Activated naive CD4-positive, alpha-beta T cell treated with anti-CD3 and anti-CD28 coated beads for 36 hours (primary cell): ENCODE measurements around the gene LRFN5. TPM values are rescaled to one million over a fixed set of nuclear protein-coding genes. Genes with fewer than 3 reads are reported as not detected.
"Not testable (repeated sequence)": the region's sequence is repeated elsewhere in the genome, so short reads cannot be mapped to it uniquely, and the experiment has no call there.

ENCODE experiments used
- CTCF ChIA-PET: fragments of 350-600 bp; sonication (Branson Sonifier 250); formaldehyde crosslinking; loops from one replicate; lab custom pipeline; 2021; ENCODE audit warnings: antibody characterized with exemption; lab: Charles Lee
- DNase-seq: peaks from one replicate; pipeline ENCODE4 v3.0.0-alpha.2; 2020
- H3K27ac Mint-ChIP-seq: one replicate; pipeline ENCODE4 v1.8.0; 2021; ENCODE audit warnings: mild to moderate bottlenecking, mixed read lengths
- H3K27me3 Mint-ChIP-seq: one replicate; pipeline ENCODE4 v1.8.0; 2021; ENCODE audit warnings: low read depth, mixed read lengths
- H3K36me3 Mint-ChIP-seq: one replicate; pipeline ENCODE4 v1.8.0; 2021; ENCODE audit warnings: low read depth, mixed read lengths
- H3K4me1 Mint-ChIP-seq: one replicate; pipeline ENCODE4 v1.8.0; 2021; ENCODE audit warnings: low read depth, mixed read lengths
- H3K4me3 Mint-ChIP-seq: one replicate; pipeline ENCODE4 v1.8.0; 2021; ENCODE audit warnings: mild to moderate bottlenecking, moderate library complexity, mixed read lengths
- H3K9me3 Mint-ChIP-seq: one replicate; pipeline ENCODE4 v1.8.0; 2021; ENCODE audit warnings: mixed read lengths
- intact Hi-C: fragments of 100-400 bp; cut with micrococcal nuclease; formaldehyde crosslinking; loops from one replicate; pipeline ENCODE4 v1.15.1; 2023
- total RNA-seq, 2 experiments: library from RNA; stranded (reverse); gene quantifications; one replicate each; pipeline ENCODE4 v1.2.3, GENCODE V29; 2021

Gene LRFN5
- total RNA-seq, 2 experiments from 2014 or later: not detected

- CTCF ChIA-PET: no interaction called here
- Mint-ChIP-seq H3K27ac (no peak overlapping the region), H3K9me3 (no peaks in the 10 kb centered on the region), H3K27me3 (peaks cover 2% of the 10 kb centered on the region), H3K4me3 (no peak overlapping the region), H3K36me3 (no peaks in the 10 kb centered on the region), H3K4me1 (no peaks in the 10 kb centered on the region)
- intact Hi-C loops: no loop called here
- DNase-seq: no peak
Measured at GRCh38 chr14:41644606-41645005, 37.9 kb downstream of the LRFN5 start.

- Mint-ChIP-seq H3K9me3 (no peaks in the 10 kb centered on the region), H3K36me3 (no peaks in the 10 kb centered on the region), H3K4me3 (no peak overlapping the region), H3K4me1 (no peaks in the 10 kb centered on the region), H3K27ac (no peak overlapping the region), H3K27me3 (no peaks in the 10 kb centered on the region)
- no peak for DNase-seq
- intact Hi-C loops: no loop called here
- CTCF ChIA-PET: no interaction called here
Measured at GRCh38 chr14:41650802-41651201, 44.1 kb downstream of the LRFN5 start.

- no peaks in the 10 kb centered on the region for H3K27me3 Mint-ChIP-seq
- no peak overlapping the region for H3K27ac Mint-ChIP-seq
- no peak overlapping the region for H3K4me3 Mint-ChIP-seq
- no peaks in the 10 kb centered on the region for H3K9me3 Mint-ChIP-seq
- intact Hi-C loops: no loop called here
- CTCF ChIA-PET: no interaction called here
- no peaks in the 10 kb centered on the region for H3K4me1 Mint-ChIP-seq
- no peaks in the 10 kb centered on the region for H3K36me3 Mint-ChIP-seq
- DNase-seq: no peak
Measured at GRCh38 chr14:41654196-41654595, 47.5 kb downstream of the LRFN5 start.

GRCh38 chr14:41662780-41663472 is 56.2 kb downstream of the LRFN5 start:
- Mint-ChIP-seq H3K36me3 (no peaks in the 10 kb centered on the region), H3K4me1 (no peaks in the 10 kb centered on the region), H3K4me3 (no peak overlapping the region), H3K27me3 (no peaks in the 10 kb centered on the region), H3K27ac (no peak overlapping the region), H3K9me3 (no peaks in the 10 kb centered on the region)
- intact Hi-C loops: no loop called here
- CTCF ChIA-PET: no interaction called here
- no peak for DNase-seq

GRCh38 chr14:41663473-41663850 is 56.8 kb downstream of the LRFN5 start:
- Mint-ChIP-seq H3K9me3 (no peaks in the 10 kb centered on the region), H3K27ac (no peak overlapping the region), H3K4me3 (no peak overlapping the region), H3K27me3 (no peaks in the 10 kb centered on the region), H3K36me3 (no peaks in the 10 kb centered on the region), H3K4me1 (no peaks in the 10 kb centered on the region)
- DNase-seq: no peak
- intact Hi-C loops: no loop called here
- CTCF ChIA-PET: no interaction called here

DNA sequence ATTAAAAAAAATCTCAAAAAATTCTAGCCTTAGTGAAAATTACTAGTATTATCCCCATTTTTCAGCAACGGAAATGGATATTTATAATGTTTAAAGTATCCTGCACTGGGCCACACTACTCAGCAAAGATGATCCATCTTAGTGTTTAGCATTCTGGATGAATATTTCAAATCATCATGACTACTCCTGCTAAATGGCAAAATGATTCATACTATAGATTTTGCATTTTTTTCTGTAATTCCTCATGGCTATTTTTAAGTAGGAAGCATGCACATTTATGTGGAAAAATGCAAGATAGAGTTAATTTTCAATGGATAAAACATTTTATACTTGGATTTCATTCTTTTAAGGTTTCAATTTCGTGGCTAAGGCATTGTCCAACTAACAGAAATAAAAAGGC is 59.6 kb downstream of the LRFN5 start:
- no peaks in the 10 kb centered on the region for H3K4me1 Mint-ChIP-seq
- intact Hi-C loops: no loop called here

GRCh38 chr14:41668356-41668755 is 61.7 kb downstream of the LRFN5 start:
- DNase-seq: no peak
- intact Hi-C loops: no loop called here
- H3K27me3 Mint-ChIP-seq: no peaks in the 10 kb centered on the region
- no peaks in the 10 kb centered on the region for H3K36me3 Mint-ChIP-seq
- H3K27ac Mint-ChIP-seq: no peak overlapping the region
- H3K4me3 Mint-ChIP-seq: no peak overlapping the region
- no peaks in the 10 kb centered on the region for H3K4me1 Mint-ChIP-seq
- H3K9me3 Mint-ChIP-seq: no peaks in the 10 kb centered on the region
- CTCF ChIA-PET: no interaction called here

More for the DNA sequence above, 59.6 kb downstream of the LRFN5 start:
- no peak for DNase-seq
- CTCF ChIA-PET: interaction anchor here (1.0 kb wide), 1 partner anchor 52 kb away, joined by 3 read pairs; no protein-coding TSS in a partner anchor
- H3K36me3 Mint-ChIP-seq: no peaks in the 10 kb centered on the region
- H3K4me3 Mint-ChIP-seq: no peak overlapping the region
- no peaks in the 10 kb centered on the region for H3K27me3 Mint-ChIP-seq
- H3K9me3 Mint-ChIP-seq: no peaks in the 10 kb centered on the region
- H3K27ac Mint-ChIP-seq: no peak overlapping the region

GRCh38 chr14:41673601-41674000 is 66.9 kb downstream of the LRFN5 start:
- DNase-seq, H3K9me3 Mint-ChIP-seq, H3K4me3 Mint-ChIP-seq, H3K27me3 Mint-ChIP-seq, H3K36me3 Mint-ChIP-seq, H3K4me1 Mint-ChIP-seq, intact Hi-C loops, CTCF ChIA-PET, H3K27ac Mint-ChIP-seq: not testable (repeated sequence)

DNA sequence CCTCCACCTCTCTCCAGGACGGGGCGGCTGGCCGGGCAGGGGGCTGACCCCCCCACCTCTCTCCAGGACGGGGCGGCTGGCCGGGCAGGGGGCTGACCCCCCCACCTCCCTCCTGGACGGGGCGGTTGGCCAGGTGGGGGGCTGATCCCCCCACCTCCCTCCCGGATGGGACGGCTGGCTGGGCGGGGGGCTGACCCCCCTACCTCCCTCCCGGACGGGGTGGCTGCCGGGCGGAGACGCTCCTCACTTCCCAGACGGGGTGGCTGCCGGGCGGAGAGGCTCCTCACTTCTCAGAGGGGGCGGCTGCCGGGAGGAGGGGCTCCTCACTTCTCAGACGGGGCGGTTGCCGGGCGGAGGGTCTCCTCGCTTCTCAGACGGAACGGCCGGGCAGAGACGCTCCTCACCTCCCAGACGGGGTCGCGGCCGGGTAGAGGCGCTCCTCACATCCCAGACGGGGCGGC is 67.9 kb downstream of the LRFN5 start:
- H3K36me3 Mint-ChIP-seq, H3K27ac Mint-ChIP-seq, intact Hi-C loops, CTCF ChIA-PET, DNase-seq, H3K9me3 Mint-ChIP-seq, H3K27me3 Mint-ChIP-seq, H3K4me1 Mint-ChIP-seq, H3K4me3 Mint-ChIP-seq: not testable (repeated sequence)

DNA sequence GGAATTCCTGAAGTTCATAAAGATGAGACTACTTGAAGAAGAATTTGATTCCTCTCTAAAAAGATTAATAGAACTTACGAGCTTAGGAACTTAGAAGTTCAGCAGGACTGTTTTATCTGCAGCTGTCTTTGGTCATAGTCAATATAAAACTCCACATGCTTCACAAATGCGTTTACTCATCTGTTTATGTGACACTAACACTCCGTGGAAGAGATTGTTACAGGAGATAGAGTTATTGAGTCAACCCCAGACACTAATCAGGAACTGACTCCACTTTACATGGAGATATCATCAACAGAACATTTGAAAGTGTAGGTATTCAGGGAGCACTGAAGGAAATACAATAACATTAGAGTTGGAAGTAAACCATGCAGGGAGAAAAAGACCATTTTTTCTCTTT is 92.8 kb downstream of the LRFN5 start:
- Mint-ChIP-seq H3K27ac (no peak overlapping the region), H3K4me3 (no peak overlapping the region), H3K27me3 (peaks cover 9% of the 10 kb centered on the region), H3K4me1 (no peaks in the 10 kb centered on the region), H3K36me3 (no peaks in the 10 kb centered on the region), H3K9me3 (no peaks in the 10 kb centered on the region)
- CTCF ChIA-PET: interaction anchor here (0.7 kb wide), 1 partner anchor 16 kb away, joined by 3 read pairs; no protein-coding TSS in a partner anchor
- intact Hi-C loops: no loop called here
- no peak for DNase-seq

DNA sequence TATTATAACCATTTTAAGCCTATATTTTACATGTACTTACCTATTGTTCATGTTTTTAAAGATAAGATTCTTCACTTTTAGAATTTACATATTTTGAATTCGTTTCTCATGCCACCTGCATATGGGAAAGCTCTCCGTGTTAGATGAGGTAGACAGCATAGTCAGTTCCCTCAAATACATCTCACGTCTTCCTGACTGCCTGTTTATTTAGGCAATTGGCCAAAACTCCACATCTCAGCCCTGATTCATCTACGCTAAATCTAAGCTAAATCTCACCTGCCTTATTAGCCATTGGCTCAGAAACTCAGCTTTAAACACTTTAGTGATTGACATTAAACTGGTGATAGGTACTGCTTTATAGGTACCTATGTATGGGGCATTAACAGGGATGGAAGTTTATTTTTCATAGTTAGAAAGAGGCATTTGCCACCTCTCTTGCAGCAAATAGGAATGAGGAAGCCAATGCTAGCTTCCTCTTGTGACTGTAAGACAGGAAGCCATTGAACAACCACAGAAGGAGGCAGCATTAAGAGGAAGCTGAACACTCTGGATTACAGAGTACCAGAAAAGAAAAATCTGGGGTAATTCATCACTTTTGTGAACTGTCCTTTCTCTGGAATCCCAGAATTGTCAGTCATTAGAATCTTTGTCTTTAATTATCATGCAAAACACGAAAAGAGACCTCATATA is 111.9 kb downstream of the LRFN5 start:
- Mint-ChIP-seq H3K27me3 (no peaks in the 10 kb centered on the region), H3K4me1 (peaks cover 16% of the 10 kb centered on the region), H3K9me3 (no peaks in the 10 kb centered on the region), H3K36me3 (no peaks in the 10 kb centered on the region), H3K4me3 (no peak overlapping the region), H3K27ac (no peak overlapping the region)
- no peak for DNase-seq
- intact Hi-C loops: no loop called here
- CTCF ChIA-PET: interaction anchor here (0.9 kb wide), 1 partner anchor 53 kb away, joined by 3 read pairs; no protein-coding TSS in a partner anchor

GRCh38 chr14:41739203-41739602 is 132.5 kb downstream of the LRFN5 start:
- H3K4me1 Mint-ChIP-seq: peaks cover 8% of the 10 kb centered on the region
- no peak overlapping the region for H3K4me3 Mint-ChIP-seq
- H3K9me3 Mint-ChIP-seq: peaks cover 18% of the 10 kb centered on the region
- no peak overlapping the region for H3K27ac Mint-ChIP-seq
- H3K36me3 Mint-ChIP-seq: peaks cover 6% of the 10 kb centered on the region
- peaks cover 9% of the 10 kb centered on the region for H3K27me3 Mint-ChIP-seq
- CTCF ChIA-PET: no interaction called here
- DNase-seq: no peak
- intact Hi-C loops: no loop called here

DNA sequence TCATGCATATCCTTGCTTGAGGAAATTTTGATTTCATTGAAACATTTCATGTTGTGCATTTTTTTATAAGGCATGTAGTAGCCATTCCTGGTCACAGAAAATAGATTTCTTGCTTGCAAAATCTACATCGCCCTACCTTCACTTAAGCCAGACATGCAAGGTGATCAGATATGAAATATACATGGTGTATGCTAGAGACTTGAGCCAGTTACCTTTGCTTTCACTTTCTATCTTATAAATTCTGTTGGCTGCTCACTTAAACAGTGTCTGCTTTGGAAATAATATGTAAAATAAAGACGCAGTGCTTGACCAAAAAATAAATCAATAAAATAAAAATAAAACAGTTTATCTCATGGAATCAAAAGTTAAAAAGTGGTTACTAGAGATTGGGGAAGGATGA is 136.5 kb downstream of the LRFN5 start:
- CTCF ChIA-PET: no interaction called here
- no peak for DNase-seq
- Mint-ChIP-seq H3K27me3 (no peaks in the 10 kb centered on the region), H3K4me3 (no peak overlapping the region), H3K9me3 (peaks cover 7% of the 10 kb centered on the region), H3K36me3 (peaks cover under 1% of the 10 kb centered on the region), H3K27ac (no peak overlapping the region), H3K4me1 (peaks cover 11% of the 10 kb centered on the region)
- intact Hi-C loops: no loop called here
